ENCODE data around the gene COL18A1. TPM values are rescaled to one million over a fixed set of nuclear protein-coding genes. Genes with fewer than 3 reads are reported as not detected.

COL18A1 gene
- total RNA-seq, 1 donor from 2014 or later: 9.2 TPM

DNA sequence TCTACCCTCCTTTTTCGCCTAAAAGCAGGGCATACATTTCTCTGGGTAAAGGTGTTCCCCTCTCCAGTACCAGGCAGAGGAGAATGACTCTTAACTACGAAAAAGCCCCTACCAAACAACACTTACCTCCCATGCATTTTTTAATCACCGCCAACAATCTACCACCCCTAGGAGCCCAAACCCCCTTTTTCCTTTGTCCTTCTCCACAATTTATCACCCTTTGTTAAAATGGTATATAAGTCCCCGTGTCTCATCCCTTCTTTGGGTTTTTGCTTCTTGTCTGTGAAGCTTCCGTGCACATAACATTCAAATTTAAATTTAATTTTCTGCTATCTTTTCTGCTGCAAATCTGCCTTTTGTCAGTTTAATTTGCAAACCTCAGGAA is 27.6 kb upstream of the COL18A1 start:
- Histone ChIP-seq H3K36me3 (ENCODE audit: control insufficient read depth, insufficient read depth, low read length) (no peaks in the 10 kb centered on the region), H3K27me3 (ENCODE audit: control insufficient read depth, insufficient read depth, low read length) (no peaks in the 10 kb centered on the region), H3K4me3 (ENCODE audit: low read depth, low read length) (no peak overlapping the region)
- TF ChIP-seq, protein P1, sequence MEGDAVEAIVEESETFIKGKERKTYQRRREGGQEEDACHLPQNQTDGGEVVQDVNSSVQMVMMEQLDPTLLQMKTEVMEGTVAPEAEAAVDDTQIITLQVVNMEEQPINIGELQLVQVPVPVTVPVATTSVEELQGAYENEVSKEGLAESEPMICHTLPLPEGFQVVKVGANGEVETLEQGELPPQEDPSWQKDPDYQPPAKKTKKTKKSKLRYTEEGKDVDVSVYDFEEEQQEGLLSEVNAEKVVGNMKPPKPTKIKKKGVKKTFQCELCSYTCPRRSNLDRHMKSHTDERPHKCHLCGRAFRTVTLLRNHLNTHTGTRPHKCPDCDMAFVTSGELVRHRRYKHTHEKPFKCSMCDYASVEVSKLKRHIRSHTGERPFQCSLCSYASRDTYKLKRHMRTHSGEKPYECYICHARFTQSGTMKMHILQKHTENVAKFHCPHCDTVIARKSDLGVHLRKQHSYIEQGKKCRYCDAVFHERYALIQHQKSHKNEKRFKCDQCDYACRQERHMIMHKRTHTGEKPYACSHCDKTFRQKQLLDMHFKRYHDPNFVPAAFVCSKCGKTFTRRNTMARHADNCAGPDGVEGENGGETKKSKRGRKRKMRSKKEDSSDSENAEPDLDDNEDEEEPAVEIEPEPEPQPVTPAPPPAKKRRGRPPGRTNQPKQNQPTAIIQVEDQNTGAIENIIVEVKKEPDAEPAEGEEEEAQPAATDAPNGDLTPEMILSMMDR (IDR thresholded peaks at IDR 0.05; ENCODE audit: insufficient read depth, low read length, severe bottlenecking): no peak
- FAIRE-seq: no peak
- DNase-seq (ENCODE audit: low read depth): no peak

DNA sequence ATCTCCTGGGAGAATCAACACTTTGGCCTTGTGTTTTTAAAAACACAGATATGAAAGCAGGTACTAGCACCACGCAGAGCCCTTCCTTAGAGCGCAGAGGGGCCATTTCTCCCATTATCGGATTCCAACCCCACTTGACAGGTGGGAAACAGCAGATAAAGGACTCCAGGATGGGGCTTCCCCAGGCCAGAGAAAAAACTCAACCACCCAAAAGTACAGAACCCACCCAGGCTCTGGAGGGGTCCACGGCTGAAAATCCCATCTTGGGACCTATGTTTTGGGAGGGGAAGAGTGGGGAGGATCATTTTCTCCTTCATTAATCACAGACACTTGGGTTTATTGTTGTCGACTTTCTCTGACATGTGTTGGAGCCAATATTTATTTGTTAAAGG is 27.1 kb upstream of the COL18A1 start:
- Histone ChIP-seq H3K27me3 (ENCODE audit: control insufficient read depth, insufficient read depth, low read length) (no peaks in the 10 kb centered on the region), H3K4me3 (ENCODE audit: low read depth, low read length) (no peak overlapping the region), H3K36me3 (ENCODE audit: control insufficient read depth, insufficient read depth, low read length) (no peaks in the 10 kb centered on the region)
- FAIRE-seq (no peak), DNase-seq (ENCODE audit: low read depth) (no peak)
- TF ChIP-seq, protein P1 (IDR thresholded peaks at IDR 0.05; ENCODE audit: insufficient read depth, low read length, severe bottlenecking): no peak

DNA sequence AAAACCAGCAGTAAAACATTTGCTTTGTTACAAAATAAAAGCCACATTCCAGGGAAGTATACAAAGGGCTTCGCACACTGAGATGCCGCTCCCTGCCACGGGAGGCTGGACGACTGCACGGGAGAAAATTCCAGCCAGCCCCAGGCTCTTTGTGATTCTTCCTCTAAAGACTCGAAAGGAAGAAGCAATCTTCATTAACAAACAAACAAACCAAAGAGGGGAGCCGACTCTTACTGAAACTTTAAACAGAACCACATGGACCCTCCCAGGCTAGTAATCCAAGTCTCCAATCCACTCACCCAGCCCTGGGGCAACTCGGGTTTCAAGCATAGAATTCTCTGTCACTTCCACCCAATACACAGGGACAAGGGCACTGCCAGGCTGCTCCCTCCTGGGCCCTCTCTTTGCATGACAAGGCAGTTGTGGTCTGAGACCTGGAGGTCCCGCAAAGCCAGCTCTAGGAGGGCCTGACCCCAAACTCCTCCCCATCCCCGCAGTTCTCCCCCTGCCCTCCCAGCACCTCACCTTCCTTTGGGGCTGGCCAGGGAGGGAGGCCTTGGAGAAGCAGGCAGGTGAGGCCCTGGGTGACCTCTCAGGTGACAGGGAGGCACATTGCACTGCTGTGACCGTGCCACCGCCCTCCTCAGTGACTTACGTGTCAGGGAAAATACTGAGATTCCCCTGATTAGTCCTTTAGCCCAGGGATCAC is 26.6 kb upstream of the COL18A1 start:
- no peak overlapping the region for H3K4me3 ChIP-seq (ENCODE audit: low read depth, low read length)
- FAIRE-seq: no peak
- H3K36me3 ChIP-seq (ENCODE audit: control insufficient read depth, insufficient read depth, low read length): no peaks in the 10 kb centered on the region
- no peaks in the 10 kb centered on the region for H3K27me3 ChIP-seq (ENCODE audit: control insufficient read depth, insufficient read depth, low read length)
- TF ChIP-seq, protein P1 (IDR thresholded peaks at IDR 0.05; ENCODE audit: insufficient read depth, low read length, severe bottlenecking): no peak
- no peak for DNase-seq (ENCODE audit: low read depth)

DNA sequence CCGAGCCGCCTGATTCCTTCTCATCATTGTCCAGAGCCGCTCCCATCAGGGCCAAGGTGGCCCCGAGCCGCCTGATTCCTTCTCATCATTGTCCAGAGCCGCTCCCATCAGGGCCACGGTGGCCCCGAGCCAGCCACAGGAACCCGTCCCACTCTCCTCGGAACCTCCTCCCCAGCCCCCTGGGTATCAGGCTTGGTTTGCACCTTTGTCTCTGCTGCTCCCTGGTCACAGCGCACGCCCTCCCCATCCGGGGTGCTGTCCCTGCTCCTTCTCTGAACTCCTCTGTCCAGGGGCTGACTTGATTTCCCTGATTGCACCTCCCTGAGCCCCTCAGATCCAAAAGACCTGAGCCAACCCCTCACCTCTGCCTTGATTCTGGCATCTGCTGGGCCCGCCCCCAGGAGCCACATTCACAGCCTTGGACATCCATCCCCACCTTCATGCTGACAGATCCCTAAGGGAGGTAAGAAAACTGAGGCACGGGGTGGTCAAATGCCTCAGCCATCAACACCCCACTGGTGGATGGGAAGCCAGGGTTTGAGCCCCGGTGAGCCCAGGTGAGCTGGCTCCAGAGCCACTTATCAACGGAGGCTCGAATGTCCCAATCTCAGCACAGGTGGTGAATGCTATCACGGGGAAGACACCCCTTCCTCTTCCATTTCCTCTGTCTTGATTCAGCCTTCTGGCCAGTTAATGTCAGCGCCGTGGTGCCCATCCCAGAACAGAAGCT is 25.6 kb upstream of the COL18A1 start:
- DNase-seq (ENCODE audit: low read depth): no peak
- H3K4me3 ChIP-seq (ENCODE audit: low read depth, low read length): no peak overlapping the region
- H3K36me3 ChIP-seq (ENCODE audit: control insufficient read depth, insufficient read depth, low read length): no peaks in the 10 kb centered on the region
- TF ChIP-seq, protein P1 (IDR thresholded peaks at IDR 0.05; ENCODE audit: insufficient read depth, low read length, severe bottlenecking): no peak
- peaks cover 1% of the 10 kb centered on the region for H3K27me3 ChIP-seq (ENCODE audit: control insufficient read depth, insufficient read depth, low read length)
- FAIRE-seq: no peak

DNA sequence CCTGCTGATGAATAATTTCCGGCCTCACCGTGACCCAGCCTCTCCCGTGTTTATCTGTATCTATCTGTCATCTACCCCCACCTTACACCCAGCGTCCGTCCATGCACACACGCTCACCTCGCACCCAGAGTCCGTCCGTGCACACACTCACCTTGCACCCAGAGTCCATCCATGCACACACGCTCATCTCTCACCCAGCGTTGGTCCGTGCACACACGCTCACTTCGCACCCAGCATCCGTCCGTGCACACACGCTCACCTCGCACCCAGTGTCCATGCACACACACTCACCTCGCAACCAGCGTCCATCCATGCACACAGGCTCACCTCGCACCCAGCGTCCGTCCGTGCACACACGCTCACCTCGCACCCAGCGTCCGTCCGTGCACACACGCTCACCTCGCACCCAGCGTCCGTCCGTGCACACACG is 25.0 kb upstream of the COL18A1 start:
- TF ChIP-seq, protein P1 (IDR thresholded peaks at IDR 0.05; ENCODE audit: insufficient read depth, low read length, severe bottlenecking): no peak
- FAIRE-seq (no peak), DNase-seq (ENCODE audit: low read depth) (no peak)
- Histone ChIP-seq H3K36me3 (ENCODE audit: control insufficient read depth, insufficient read depth, low read length) (no peaks in the 10 kb centered on the region), H3K4me3 (ENCODE audit: low read depth, low read length) (no peak overlapping the region), H3K27me3 (ENCODE audit: control insufficient read depth, insufficient read depth, low read length) (peaks cover 2% of the 10 kb centered on the region)

Data from bronchial epithelial cell (primary cell).